Smooth muscle cell (in vitro differentiated cells): Measurements from ENCODE around the gene NRCAM. TPM values are rescaled to one million over a fixed set of nuclear protein-coding genes. Genes with fewer than 3 reads are reported as not detected.
"Not testable (repeated sequence)": the region's sequence is repeated elsewhere in the genome, so short reads cannot be mapped to it uniquely, and the experiment has no call there.

Source experiments
- DNase-seq: peaks from one replicate; lab custom pipeline; 2025; ENCODE audit not compliant: unreplicated experiment; lab: John Stamatoyannopoulos, UW
- H2AFZ ChIP-seq: fragments of 200-600 bp; sonication (generic); 2 replicates; pipeline ENCODE4 v1.6.0; 2016; ENCODE audit warnings: antibody characterized with exemption, low read depth, mild to moderate bottlenecking
- H3F3A ChIP-seq: fragments of 200-600 bp; sonication (generic); 2 replicates; pipeline ENCODE4 v1.6.0; 2017; ENCODE audit warnings: antibody characterized with exemption, low read depth
- H3K27ac ChIP-seq: fragments of 200-600 bp; sonication (generic); 2 replicates; pipeline ENCODE4 v1.5.1; 2016; ENCODE audit warnings: low read depth, mild to moderate bottlenecking
- H3K27me3 ChIP-seq: fragments of 200-600 bp; sonication (generic); 2 replicates; pipeline ENCODE4 v1.6.1; 2016; ENCODE audit warnings: low read depth, mild to moderate bottlenecking
- H3K36me3 ChIP-seq: fragments of 200-600 bp; sonication (generic); 2 replicates; pipeline ENCODE4 v1.5.1; 2016; ENCODE audit warnings: low read depth
- H3K4me1 ChIP-seq: fragments of 200-600 bp; sonication (generic); 2 replicates; pipeline ENCODE4 v1.5.1; 2016; ENCODE audit warnings: low read depth
- H3K4me2 ChIP-seq: fragments of 200-600 bp; sonication (generic); 2 replicates; pipeline ENCODE4 v1.6.0; 2016; ENCODE audit warnings: mild to moderate bottlenecking
- H3K4me3 ChIP-seq: fragments of 200-600 bp; sonication (generic); 2 replicates; pipeline ENCODE4 v1.5.1; 2016; ENCODE audit warnings: mild to moderate bottlenecking
- H3K79me2 ChIP-seq: fragments of 200-600 bp; sonication (generic); 2 replicates; pipeline ENCODE4 v1.6.0; 2016; ENCODE audit warnings: low read depth, mild to moderate bottlenecking
- H3K9ac ChIP-seq: fragments of 200-600 bp; sonication (generic); 2 replicates; pipeline ENCODE4 v1.6.0; 2016; ENCODE audit warnings: low read depth
- H3K9me3 ChIP-seq: fragments of 200-600 bp; sonication (generic); replicated peaks from 2 replicates; pipeline ENCODE4 v1.5.1; 2016; ENCODE audit warnings: low read depth
- H4K20me1 ChIP-seq: fragments of 200-600 bp; sonication (generic); 2 replicates; pipeline ENCODE4 v1.6.0; 2016; ENCODE audit warnings: low read depth
- CTCF ChIP-seq: fragments of 200-600 bp; sonication (generic); IDR thresholded peaks from 2 replicates; pipeline ENCODE4 v1.5.1; 2017; ENCODE audit warnings: borderline replicate concordance, mild to moderate bottlenecking, antibody characterized with exemption; ENCODE audit not compliant: insufficient read depth, poor library complexity, severe bottlenecking
- WGBS: methylation state at CpG from one replicate; pipeline ENCODE4 v1.1.7; 2016; ENCODE audit warnings: low lambda C conversion rate; 5-methylcytosine and 5-hydroxymethylcytosine counted together
- polyA plus RNA-seq: library from polyadenylated mRNA; unstranded; fragments of >200 nt; fragmentation: Nextera tagmentation; extraction: Ambion mirVana; gene quantifications from 2 replicates; pipeline ENCODE4 v1.2.1, GENCODE V29; 2016
- total RNA-seq: library from RNA; depleted of rRNA; stranded (reverse); fragments of >200 nt; gene quantifications from 2 replicates; pipeline ENCODE4 v1.2.3, GENCODE V29; 2014

The NRCAM gene
- total and polyA plus RNA-seq, 2 experiments from 2014 or later = 0.49 TPM; not detected in 1

- Histone ChIP-seq H3K27me3 (no peaks in the 10 kb centered on the region), H3K4me2 (no peak overlapping the region), H3K79me2 (no peaks in the 10 kb centered on the region), H3K36me3 (no peaks in the 10 kb centered on the region), H3F3A (no peaks in the 10 kb centered on the region), H3K4me1 (peaks cover 18% of the 10 kb centered on the region), H2AFZ (no peak overlapping the region), H3K9ac (no peak overlapping the region), H3K9me3 (no peaks in the 10 kb centered on the region), H3K4me3 (no peak overlapping the region), H4K20me1 (no peaks in the 10 kb centered on the region), H3K27ac (no peak overlapping the region)
- TF ChIP-seq CTCF = no peak
- no peak for DNase-seq
- WGBS = 51% methylated on average over 4 of the region's 4 CpGs
These were observed 173.7 kb downstream of the NRCAM start for GRCh38 chr7:108282427-108282996.

- Histone ChIP-seq H3K36me3 (no peaks in the 10 kb centered on the region), H3K27ac (no peak overlapping the region), H3F3A (no peaks in the 10 kb centered on the region), H3K79me2 (no peaks in the 10 kb centered on the region), H2AFZ (no peak overlapping the region), H3K27me3 (no peaks in the 10 kb centered on the region), H3K9me3 (no peaks in the 10 kb centered on the region), H3K4me1 (peaks cover 9% of the 10 kb centered on the region), H3K9ac (no peak overlapping the region), H3K4me3 (no peak overlapping the region), H3K4me2 (no peak overlapping the region), H4K20me1 (no peaks in the 10 kb centered on the region)
- 62% methylated on average over 3 of the region's 3 CpGs for WGBS
- DNase-seq = no peak
- TF ChIP-seq CTCF = no peak
These were observed 176.1 kb downstream of the NRCAM start for GRCh38 chr7:108280136-108280535.

DNA sequence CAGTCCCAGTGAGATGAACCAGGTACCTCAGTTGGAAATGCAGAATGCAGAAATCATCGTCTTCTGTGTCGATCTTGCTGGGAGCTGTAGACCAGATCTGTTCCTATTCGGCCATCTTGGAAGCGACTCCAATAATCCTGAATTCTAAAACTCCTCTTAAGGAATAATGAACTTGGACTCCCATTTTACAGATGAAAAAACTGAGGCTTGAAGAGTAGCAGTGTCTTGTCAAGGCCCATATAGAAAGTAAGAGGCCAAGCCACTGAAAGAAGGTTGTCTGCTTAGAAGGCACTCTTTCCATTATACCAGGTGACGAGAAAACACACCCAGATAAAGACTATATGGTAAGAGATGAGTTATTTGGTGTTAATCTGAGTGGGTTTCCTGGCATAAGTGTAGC lies 177.5 kb downstream of the NRCAM start:
- Histone ChIP-seq H3K79me2 (no peaks in the 10 kb centered on the region), H3K9me3 (no peaks in the 10 kb centered on the region), H3K9ac (no peak overlapping the region), H3K4me3 (no peak overlapping the region), H3K27ac (no peak overlapping the region), H3K36me3 (no peaks in the 10 kb centered on the region), H3K4me2 (no peak overlapping the region), H4K20me1 (no peaks in the 10 kb centered on the region), H3F3A (no peaks in the 10 kb centered on the region), H2AFZ (no peak overlapping the region), H3K27me3 (no peaks in the 10 kb centered on the region), H3K4me1 (no peaks in the 10 kb centered on the region)
- WGBS = 91% methylated on average over 5 of the region's 5 CpGs
- TF ChIP-seq CTCF = no peak
- no peak for DNase-seq

- Histone ChIP-seq H3K79me2 (no peaks in the 10 kb centered on the region), H3K4me1 (no peaks in the 10 kb centered on the region), H3K36me3 (no peaks in the 10 kb centered on the region), H3K27ac (no peak overlapping the region), H3F3A (no peaks in the 10 kb centered on the region), H3K4me3 (no peak overlapping the region), H2AFZ (no peak overlapping the region), H4K20me1 (no peaks in the 10 kb centered on the region), H3K27me3 (no peaks in the 10 kb centered on the region), H3K4me2 (no peak overlapping the region), H3K9ac (no peak overlapping the region), H3K9me3 (no peaks in the 10 kb centered on the region)
- 90% methylated on average over 10 of the region's 10 CpGs for WGBS
- no peak for DNase-seq
- TF ChIP-seq CTCF = no peak
These were observed 178.0 kb downstream of the NRCAM start for GRCh38 chr7:108278281-108278680.

DNA sequence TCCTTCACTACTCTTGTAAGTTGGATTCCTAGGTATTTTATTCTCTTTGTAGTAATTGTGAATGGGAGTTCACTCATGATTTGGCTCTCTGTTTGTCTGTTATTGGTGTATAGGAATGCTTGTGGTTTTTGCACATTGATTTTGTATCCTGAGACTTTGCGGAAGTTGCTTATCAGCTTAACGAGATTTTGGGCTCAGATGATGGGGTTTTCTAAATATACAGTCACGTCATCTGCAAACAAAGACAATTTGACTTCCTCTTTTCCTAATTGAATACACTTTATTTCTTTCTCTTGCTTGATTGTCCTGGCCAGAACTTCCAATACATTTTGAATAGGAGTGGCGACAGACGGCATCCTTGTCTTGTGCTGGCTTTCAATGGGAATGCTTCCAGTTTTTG lies 181.8 kb downstream of the NRCAM start:
- H3K9me3 ChIP-seq, H3K4me2 ChIP-seq, H3K79me2 ChIP-seq, H4K20me1 ChIP-seq, H3K27me3 ChIP-seq, H3F3A ChIP-seq, H3K4me3 ChIP-seq, H3K9ac ChIP-seq, H3K36me3 ChIP-seq, H3K4me1 ChIP-seq, H3K27ac ChIP-seq, H2AFZ ChIP-seq, DNase-seq: not testable (repeated sequence)
- WGBS = 84% methylated on average over 5 of the region's 5 CpGs

DNA sequence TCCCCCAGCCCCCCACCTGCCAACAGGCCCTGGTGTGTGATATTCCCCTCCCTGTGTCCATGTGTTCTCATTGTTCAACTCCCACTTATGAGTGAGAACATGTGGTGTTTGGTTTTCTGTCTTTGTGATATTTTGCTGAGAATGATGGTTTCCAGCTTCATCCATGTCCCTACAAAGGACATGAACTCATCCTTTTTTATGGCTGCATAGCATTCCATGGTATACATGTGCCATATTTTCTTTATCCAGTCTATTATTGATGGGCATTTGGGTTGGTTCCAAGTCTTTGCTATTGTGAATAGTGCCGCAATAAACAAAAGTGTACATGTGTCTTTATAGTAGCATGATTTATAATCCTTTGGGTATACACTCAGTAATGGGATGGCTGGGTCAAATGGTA lies 183.3 kb downstream of the NRCAM start:
- H2AFZ ChIP-seq, H3K9me3 ChIP-seq, H3K4me1 ChIP-seq, H3F3A ChIP-seq, H3K4me2 ChIP-seq, H4K20me1 ChIP-seq, H3K36me3 ChIP-seq, DNase-seq, H3K4me3 ChIP-seq, H3K79me2 ChIP-seq, H3K27me3 ChIP-seq, H3K9ac ChIP-seq, H3K27ac ChIP-seq: not testable (repeated sequence)
- 100% methylated on average over 1 of the region's 1 CpG for WGBS
